ENCODE measurements around the gene SLC26A2.

Gene SLC26A2

DNA sequence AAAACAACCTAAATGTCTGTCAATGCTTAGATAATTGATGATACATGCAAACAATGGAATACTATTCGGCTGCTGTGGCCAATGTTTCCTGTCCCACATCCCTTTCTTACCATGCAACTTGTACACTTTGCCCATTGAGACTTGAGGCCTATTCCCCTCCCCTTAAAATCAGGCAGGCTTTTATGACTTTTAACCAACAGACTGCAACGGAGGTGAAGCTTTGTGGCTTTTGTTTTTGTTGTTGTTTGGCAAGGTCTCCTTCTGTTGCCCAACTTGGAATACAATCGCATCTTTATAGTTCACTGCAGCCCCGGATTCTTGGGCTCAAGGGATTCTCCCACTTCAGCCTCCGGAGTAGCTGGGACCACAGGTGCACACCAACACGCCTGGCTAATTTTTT is 5.8 kb upstream of the SLC26A2 start:
- DNase-seq, result no peak
- intact Hi-C loops (cut with DNase I), result no loop called here

DNA sequence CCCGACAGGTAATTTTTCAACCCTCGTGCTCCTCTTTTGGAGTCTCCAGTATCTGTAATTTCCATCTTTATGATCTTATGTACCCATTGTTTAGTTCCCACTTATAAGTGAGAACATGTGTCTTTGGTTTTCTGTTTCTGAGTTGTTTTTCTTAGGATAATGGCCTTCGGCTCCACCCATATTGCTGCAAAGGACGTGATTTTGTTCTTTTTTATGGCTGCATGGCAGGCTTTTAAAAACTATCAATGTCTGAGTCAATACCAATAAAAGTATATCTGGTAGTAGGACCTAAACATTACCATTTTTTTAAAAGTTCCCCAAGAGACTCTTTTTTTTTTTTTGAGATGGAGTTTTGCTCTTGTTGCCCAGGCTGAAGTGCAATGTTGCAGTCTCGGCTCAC is 3.9 kb upstream of the SLC26A2 start:
- intact Hi-C loops (cut with DNase I), result no loop called here
- no peak for DNase-seq

DNA sequence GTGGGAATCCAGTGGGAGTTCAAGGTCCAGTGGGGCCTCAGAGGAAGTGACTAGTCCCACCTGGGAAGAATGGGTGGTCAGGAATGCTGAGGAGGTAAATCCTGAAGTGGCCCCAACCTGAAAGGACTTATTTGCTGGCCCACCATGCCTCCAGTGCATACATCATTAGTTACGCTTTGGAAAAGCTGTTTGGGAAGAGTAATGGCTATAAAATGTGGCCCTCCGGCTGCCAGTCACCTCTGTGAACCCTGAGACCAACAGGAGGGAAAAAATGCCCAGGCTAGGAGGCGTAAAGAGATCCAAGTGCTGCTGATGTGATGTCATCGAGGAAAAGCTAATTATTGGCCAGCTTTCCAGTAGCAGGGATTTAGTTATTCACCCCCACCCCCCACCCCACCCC is 2.7 kb upstream of the SLC26A2 start:
- DNase-seq, result no peak
- intact Hi-C loops (cut with DNase I), result no loop called here

DNA sequence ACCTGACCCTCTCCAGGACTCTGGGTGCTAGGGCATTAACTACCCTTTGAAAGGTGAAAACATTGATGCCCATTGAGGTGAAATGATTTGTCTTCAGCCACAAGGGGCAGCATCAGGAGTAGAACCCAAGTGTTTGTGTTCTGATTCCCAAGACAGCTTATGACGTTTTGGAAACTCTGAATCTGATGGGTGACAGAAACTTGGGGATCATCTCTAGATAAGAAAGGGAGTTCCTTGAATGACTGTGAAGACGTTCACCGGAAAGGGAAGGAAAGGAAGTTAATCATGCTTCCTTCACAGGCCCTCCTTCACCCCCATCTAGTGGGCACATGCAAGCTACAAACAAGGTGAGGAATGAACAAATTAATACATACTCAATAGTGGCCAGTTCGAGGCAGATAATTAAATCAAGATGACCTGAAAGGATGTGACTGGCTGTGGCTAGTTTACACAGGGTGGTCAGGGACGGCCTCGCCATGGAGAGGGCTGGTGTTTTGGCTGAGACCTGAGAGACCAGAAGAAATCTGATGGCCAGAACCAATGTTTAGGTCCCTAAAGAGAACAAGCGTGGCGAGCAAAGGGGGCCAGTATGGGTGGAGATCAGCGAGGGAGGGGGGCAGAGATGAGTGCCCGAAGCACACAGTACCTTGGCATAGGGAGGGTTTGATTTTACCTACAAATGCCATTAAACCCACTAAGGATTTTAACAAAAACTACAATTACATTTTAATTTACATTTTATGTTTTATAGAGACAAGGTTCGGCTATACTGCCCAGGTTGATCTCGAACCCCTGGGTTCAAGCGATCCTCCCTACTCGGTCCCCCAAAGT is 937 bp upstream of the SLC26A2 start:
- intact Hi-C loops (cut with DNase I), result loop anchor here (10.0 kb wide), 1 partner anchor 125 kb away; no protein-coding TSS in a partner anchor
- DNase-seq, result peak in 16 of 42 donors; percentile 10 to 66 (median 27)

DNA sequence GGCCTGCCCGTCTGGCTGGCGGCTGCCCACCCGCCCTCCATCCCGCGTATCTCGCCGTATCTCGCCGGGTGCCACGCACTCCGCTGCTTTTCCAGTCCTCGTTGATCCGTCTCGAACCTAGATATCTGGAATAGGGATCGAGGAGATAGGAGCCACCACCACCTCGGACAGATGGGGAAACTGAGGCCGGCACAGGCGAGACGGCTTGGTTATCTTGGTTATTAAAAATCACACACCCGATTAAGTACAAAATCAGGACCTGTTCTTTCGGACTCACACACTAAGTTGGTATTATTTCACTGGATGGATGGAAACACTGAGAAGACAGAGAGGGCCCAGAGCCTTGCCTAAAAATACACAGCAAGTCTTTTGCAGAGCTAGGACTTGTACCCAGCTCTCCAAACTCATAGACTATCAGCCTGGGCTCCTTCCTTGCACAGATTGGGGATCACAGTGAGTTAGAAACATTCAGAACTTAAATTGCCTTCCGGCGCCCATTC is 678 bp downstream of the SLC26A2 start:
- peak in 7 of 42 donors; percentile 4 to 48 (median 14) for DNase-seq
- intact Hi-C loops (cut with DNase I), result loop anchor here (10.0 kb wide), 1 partner anchor 126 kb away; no protein-coding TSS in a partner anchor

DNA sequence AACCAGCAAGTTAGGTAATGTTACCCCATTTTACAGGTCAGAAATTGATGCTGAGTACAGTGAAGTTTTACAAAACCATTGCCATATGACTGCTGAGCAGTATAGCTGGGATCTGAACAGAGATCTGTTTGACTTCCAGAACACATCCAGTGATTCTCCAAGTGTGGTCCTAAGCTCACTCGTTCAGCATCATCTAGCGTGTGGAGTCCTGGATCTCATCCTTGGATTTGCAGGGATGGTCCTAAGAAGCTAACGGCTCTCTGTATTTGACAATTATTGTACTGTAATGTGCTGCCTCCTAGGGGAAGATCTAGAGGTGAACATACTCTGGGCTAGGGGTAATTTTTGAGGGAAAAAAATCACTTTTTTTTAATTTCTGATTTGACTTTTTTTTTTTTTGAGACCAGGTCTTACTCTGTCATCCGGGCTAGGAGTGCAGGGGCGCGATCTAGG is 1.4 kb downstream of the SLC26A2 start:
- peak in 7 of 42 donors; percentile 9 to 48 (median 20) for DNase-seq
- intact Hi-C loops (cut with DNase I), result loop anchor here (10.0 kb wide), 1 partner anchor 127 kb away; no protein-coding TSS in a partner anchor

DNA sequence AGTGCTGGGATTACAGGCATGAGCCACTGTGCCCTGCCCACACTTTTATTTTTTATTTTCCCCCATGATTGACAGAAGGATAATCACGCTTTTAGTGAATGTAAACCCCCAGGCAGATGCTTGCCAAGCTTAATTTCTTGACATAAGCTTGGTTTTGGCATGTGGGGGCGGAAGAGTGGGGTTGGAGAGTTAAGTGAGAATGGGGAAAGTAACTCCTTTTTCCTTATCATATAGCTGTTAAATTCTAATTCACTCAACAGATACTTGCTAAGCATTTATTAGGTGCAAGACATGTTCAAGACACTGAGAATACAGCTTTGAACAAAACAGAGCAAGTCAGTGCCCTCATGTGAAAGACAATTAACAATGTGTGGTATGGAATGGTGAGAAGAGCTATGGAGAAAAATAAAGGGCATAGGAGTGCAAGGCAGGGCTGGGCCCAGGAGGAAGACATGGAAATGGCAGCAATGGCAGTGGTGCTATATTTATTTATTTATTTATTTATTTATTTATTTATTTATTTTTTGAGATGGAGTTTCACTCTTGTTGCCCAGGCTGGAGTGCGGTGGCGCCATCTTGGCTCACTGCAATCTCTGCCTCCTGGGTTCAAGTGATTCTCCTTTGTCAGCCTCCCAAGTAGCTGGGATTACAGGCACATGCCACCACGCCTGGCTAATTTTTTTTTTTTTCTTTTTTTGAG is 2.2 kb downstream of the SLC26A2 start:
- intact Hi-C loops (cut with DNase I), result loop anchor here (10.0 kb wide), 1 partner anchor 128 kb away; no protein-coding TSS in a partner anchor
- no peak for DNase-seq

DNA sequence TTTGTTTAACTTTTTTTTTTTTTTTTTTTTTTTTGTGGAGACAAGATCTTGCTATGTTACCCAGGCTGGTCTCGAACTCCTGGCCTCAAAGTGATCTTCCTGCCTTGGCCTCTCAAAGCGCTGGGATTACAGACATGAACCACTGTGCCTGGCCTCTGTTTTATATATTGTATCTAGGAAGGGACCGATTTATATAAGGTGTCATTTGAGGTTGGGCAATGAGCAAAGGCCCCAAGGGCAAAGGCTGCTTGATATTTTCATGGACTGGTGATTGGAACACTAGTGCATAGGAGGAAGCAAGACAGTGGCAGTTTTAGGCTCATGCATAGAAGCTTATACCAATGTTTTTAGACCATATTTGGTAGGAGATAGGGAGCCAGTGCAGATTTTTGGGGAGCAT is 3.2 kb downstream of the SLC26A2 start:
- DNase-seq, result no peak
- intact Hi-C loops (cut with DNase I), result loop anchor here (10.0 kb wide), 1 partner anchor 129 kb away; no protein-coding TSS in a partner anchor

DNA sequence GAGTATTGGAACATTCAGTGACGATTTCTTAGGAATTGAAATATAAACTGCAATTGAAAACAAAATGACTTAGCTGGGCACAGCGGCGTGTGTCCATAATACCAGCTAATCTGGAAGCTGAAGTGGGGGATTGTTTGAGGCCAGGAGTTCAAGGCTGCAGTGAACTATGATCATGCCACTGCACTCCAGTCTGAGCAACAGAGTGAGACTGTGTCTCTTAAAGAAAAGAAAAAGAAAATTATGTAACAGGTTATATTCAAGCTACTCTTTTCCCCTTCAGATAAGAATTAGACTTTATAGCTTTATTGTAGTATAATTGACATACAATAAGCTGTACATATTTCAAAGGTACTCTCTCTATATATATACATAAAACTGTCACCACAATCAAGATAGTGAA is 6.4 kb downstream of the SLC26A2 start:
- intact Hi-C loops (cut with DNase I), result loop anchor here (10.0 kb wide), 1 partner anchor 132 kb away; no protein-coding TSS in a partner anchor
- DNase-seq, result no peak

DNA sequence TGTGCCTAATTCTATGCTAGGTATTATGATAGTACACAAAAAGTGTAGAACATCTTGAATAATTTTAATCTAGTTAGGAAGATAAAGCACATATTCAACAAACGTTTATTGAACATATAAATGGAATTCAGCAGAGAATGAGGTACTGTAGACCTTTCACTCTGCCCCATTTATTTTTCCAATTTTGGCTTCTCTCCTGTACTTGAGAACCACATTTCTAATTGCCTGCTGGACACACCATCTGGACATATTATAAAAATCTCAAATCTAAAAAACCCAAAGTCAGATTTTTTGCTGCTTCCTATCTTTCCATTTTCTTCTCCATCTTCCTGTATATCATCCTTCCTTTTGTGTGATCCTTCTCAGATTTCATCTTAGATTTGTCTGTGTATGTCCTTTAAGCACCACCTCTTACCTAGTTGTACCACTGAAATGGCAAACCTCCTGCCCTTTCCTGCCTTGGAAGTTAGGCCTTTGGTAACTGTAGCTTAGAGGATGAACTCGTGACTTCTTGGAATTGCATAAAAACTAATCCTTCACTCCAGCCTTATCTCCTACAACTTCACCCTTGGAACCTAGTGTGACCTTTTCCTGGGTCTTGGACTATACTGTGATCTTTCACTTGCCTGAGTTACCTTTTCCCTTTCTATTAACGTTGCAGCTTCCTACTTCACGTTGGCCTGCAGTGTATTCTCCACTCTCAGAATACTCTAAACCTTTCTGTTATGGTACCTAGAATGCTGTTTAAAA is 8.8 kb downstream of the SLC26A2 start:
- intact Hi-C loops (cut with DNase I), result loop anchor here (10.0 kb wide), 1 partner anchor 135 kb away; no protein-coding TSS in a partner anchor

DNA sequence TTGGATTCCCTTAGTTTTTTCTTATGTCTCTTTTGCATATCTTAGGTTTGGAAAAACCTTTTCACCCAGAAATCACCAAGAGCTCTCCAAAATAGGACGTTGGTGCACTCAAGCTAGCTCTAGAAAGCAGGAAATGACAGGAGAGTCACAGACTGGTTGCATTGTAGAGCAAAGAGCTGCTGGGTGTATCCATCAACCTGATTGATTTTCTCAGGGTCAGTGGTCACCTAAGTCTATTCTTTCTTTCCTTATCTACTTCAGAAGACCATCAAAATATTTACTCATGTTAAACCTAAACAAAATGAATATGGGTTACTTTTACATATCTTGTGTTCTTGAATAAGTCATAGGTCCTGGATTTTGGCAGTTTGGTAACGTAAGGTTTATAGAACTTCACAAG is 14.9 kb downstream of the SLC26A2 start:
- intact Hi-C loops (cut with DNase I), result no loop called here
- DNase-seq, result no peak

More for the DNA sequence above, 8.8 kb downstream of the SLC26A2 start:
- DNase-seq, result no peak

DNA sequence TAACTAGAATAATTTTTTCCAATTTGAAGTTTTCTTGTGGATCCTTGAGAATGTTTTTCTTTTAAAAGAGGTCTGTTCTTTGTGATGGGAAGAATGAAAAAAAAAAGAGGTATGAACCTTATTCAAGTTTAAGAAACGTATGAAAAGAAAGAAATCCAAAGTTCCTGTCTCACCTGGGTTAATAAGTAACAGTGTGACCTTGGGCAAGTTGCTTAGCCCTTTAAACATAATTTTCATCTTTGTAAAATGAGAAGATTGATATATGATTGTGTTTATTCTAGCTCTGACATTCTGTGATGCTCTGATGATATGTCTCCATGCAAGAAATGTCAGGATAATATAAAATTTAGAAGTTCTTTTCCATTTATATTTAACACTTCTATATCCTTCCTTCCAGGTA is 19.3 kb downstream of the SLC26A2 start:
- DNase-seq, result no peak
- intact Hi-C loops (cut with DNase I), result no loop called here

DNA sequence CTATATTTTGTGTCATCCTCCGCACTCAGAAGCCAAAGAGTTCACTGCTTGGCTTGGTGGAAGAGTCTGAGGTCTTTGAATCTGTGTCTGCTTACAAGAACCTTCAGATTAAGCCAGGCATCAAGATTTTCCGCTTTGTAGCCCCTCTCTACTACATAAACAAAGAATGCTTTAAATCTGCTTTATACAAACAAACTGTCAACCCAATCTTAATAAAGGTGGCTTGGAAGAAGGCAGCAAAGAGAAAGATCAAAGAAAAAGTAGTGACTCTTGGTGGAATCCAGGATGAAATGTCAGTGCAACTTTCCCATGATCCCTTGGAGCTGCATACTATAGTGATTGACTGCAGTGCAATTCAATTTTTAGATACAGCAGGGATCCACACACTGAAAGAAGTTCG is 20.6 kb downstream of the SLC26A2 start:
- DNase-seq, result no peak
- intact Hi-C loops (cut with DNase I), result no loop called here

DNA sequence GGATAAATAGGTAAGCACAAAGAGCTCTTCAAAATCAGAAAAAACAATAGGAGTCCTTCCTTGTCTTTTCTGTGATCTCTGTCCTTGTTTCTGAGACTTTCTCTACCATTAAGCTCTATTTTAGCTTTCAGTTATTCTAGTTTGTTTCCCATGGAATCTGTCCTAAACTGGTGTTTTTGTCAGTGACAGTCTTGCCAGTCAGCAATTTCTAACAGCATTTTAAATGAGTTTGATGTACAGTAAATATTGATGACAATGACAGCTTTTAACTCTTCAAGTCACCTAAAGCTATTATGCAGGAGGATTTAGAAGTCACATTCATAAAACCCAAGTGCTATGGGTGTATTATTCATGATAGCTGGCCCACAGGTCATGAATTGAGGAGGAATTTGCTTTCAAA is 21.9 kb downstream of the SLC26A2 start:
- intact Hi-C loops (cut with DNase I), result no loop called here
- DNase-seq, result no peak

DNA sequence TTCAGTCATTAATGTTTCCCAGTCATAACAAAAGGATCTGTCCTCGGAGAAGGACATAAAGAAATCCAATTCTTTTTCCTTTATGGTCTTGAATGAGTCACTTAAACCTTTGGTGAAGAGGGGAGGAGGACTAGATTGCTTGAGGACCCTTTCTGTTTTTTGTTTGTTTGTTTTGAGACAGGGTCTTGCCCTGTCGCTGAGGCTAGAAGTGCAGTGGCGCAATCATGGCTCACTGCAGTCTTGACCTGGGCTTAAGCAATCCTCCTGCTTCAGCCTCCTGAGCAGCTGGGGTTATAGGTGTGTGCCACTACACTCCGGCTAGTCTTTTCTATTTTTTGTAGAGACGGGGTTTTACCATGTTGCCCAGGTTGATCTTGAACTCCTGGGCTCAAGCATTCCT is 27.6 kb downstream of the SLC26A2 start:
- DNase-seq, result no peak
- intact Hi-C loops (cut with DNase I), result loop anchor here (5.0 kb wide), 1 partner anchor 151 kb away; no protein-coding TSS in a partner anchor

DNA sequence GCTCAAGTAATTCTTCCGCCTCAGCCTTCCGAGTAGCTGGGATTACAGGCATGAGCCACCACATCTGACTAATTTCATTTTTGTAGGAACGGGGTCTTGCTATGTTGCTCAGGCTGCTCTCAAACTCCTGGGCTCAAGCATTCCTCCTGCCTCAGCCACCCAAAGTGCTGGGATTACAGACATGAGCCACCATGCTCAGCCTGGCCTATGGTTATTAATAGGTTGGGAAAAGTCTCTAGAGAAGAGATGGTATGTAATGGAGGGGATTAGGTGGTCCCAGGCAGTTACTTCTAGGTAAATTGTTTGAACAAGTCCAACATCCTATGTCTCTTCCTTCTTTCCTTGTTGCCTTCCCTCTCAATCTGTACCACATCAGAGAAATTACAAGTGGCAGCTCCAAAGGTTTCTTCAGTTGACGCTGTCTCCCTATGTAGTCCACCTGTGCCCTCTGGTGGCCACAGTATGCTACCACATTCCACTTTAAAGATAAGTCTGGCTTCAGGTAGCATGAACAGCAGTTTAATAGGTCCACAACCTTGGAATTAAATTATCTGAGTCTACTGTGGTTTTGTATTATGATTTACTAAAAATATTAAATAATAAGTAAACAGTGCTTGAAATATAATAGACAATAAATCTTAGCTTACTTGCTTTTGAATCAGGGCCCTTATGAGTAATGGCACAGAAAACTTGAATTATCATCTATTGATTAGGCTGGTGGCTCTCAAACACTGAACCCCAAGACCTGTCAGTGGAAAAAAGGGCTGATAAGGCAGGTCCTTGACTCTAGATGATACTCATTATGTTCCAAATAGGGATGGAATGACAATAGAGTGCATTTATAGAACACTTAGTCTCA is 30.2 kb downstream of the SLC26A2 start:
- peak; percentile 24 to 90 (median 75) for DNase-seq
- intact Hi-C loops (cut with DNase I), result loop anchor here (5.0 kb wide), 1 partner anchor 353 kb away; no protein-coding TSS in a partner anchor

DNA sequence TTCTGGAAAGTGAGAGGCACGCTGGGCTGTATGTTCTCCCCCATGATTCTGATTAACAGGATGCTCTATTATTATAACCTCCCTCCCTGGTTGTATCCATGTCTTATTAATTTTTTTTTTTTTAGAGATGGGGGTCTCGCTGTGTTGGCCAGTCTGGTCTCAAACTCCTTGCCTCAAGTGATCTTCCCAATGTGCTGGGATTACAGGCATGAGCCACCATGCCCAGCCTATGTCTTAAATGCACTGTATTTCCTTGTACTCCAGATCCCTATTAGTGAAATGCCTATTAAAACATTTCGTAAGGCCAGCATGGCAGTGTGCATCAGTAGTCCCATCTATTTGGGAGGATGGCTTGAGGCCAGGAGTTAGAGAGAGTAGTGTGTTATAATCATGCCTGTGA is 32.9 kb downstream of the SLC26A2 start:
- intact Hi-C loops (cut with DNase I), result loop anchor here (5.0 kb wide), 1 partner anchor 356 kb away; no protein-coding TSS in a partner anchor
- DNase-seq, result no peak
